GM12878 (cell line): ENCODE results near the gene CMSS1. TPM values are rescaled to one million over a fixed set of nuclear protein-coding genes. Genes with fewer than 3 reads are reported as not detected.

Source experiments
- ATAC-seq: fragments of 200-7000 bp; cut with Tn5 transposase; 3 replicates; pipeline ENCODE4 v1.9.1; 2020; ENCODE audit warnings: mild to moderate bottlenecking, moderate library complexity
- BruUV-seq: library from RNA; stranded (reverse); fragments of 400-500 nt; replicated peaks from 2 replicates; lab custom pipeline; 2021; lab: Mats Ljungman, UMichigan
- CTCF ChIA-PET: fragments of 300-600 bp; sonication (Branson Sonifier 250); formaldehyde crosslinking; extraction: SDS; loops from one replicate; lab custom pipeline; 2021; ENCODE audit warnings: inconsistent platforms; lab: Yijun Ruan, JAX
- POLR2A ChIA-PET: fragments of 350-600 bp; formaldehyde crosslinking; extraction: SDS; loops from one replicate; lab custom pipeline; 2021; ENCODE audit warnings: inconsistent platforms; lab: Charles Lee
- RAD21 ChIA-PET: fragments of 300-600 bp; sonication (Branson Sonifier 250); formaldehyde crosslinking; loops from one replicate; lab custom pipeline; 2023; ENCODE audit warnings: antibody characterized with exemption; ENCODE audit not compliant: unreplicated experiment; lab: Charles Lee
- SMC1A ChIA-PET: fragments of 300-600 bp; sonication (Branson Sonifier 250); formaldehyde crosslinking; loops from one replicate; lab custom pipeline; 2023; ENCODE audit not compliant: unreplicated experiment, uncharacterized antibody; lab: Charles Lee
- DNase-seq: peaks from one replicate; pipeline ENCODE4 v3.0.0-alpha.2; 2011; ENCODE audit warnings: low read depth, low spot score
- FAIRE-seq: peaks from 3 replicates; lab custom pipeline; 2011; peaks lifted over from hg19 to GRCh38; lab: Jason Lieb, UNC
- H2AFZ ChIP-seq: 2 replicates; pipeline ENCODE4 v1.6.0; 2011; ENCODE audit warnings: low read depth, low read length, control low read depth; ENCODE audit not compliant: control insufficient read depth
- H3K27ac ChIP-seq: 2 replicates; pipeline ENCODE4 v1.5.1; 2011; ENCODE audit warnings: control low read depth; ENCODE audit not compliant: control insufficient read depth, insufficient read depth
- H3K27me3 ChIP-seq, 2 experiments: replicated peaks in 1 of 2; 2 replicates each; pipeline versions ENCODE4 v1.6.0 to v1.6.1; 2011; ENCODE audit warnings: low read length in 1 of 2; ENCODE audit not compliant: control insufficient read depth in 2 of 2, insufficient read depth in 2 of 2
- H3K36me3 ChIP-seq, 2 experiments: 2 replicates each; pipeline ENCODE4 v1.5.1; 2011; ENCODE audit warnings: low read length in 1 of 2; ENCODE audit not compliant: control insufficient read depth in 2 of 2, insufficient read depth in 2 of 2
- H3K4me1 ChIP-seq: 2 replicates; pipeline ENCODE4 v1.6.1; 2011; ENCODE audit warnings: mild to moderate bottlenecking, low read length, moderate library complexity, mixed read lengths; ENCODE audit not compliant: control insufficient read depth, insufficient read depth
- H3K4me2 ChIP-seq: 2 replicates; pipeline ENCODE4 v1.6.0; 2011; ENCODE audit warnings: control low read depth; ENCODE audit not compliant: control insufficient read depth, insufficient read depth
- H3K4me3 ChIP-seq: fragments of 200-600 bp; sonication (generic); 2 replicates; pipeline ENCODE4 v1.5.1; 2016
- H3K79me2 ChIP-seq: 2 replicates; pipeline ENCODE4 v1.6.0; 2011; ENCODE audit warnings: low read length; ENCODE audit not compliant: control insufficient read depth, insufficient read depth
- H3K9ac ChIP-seq: 2 replicates; pipeline ENCODE4 v1.8.0; 2011; ENCODE audit warnings: low read length, control low read depth, mixed read lengths; ENCODE audit not compliant: control insufficient read depth, insufficient read depth
- H3K9me3 ChIP-seq: replicated peaks from 3 replicates; pipeline ENCODE4 v1.5.1; 2011; ENCODE audit warnings: mild to moderate bottlenecking, low read length; ENCODE audit not compliant: control insufficient read depth, insufficient read depth
- H4K20me1 ChIP-seq: 2 replicates; pipeline ENCODE4 v1.6.0; 2011; ENCODE audit not compliant: control insufficient read depth, insufficient read depth
- ATF7 ChIP-seq: fragments of 450-650 bp; IDR thresholded peaks from 2 replicates; pipeline ENCODE4 v1.6.1; 2016; ENCODE audit warnings: low read depth, mild to moderate bottlenecking
- BACH1 ChIP-seq: fragments of 450-650 bp; IDR thresholded peaks from 2 replicates; pipeline ENCODE4 v1.6.1; 2017; ENCODE audit warnings: mild to moderate bottlenecking, borderline replicate concordance
- HCFC1 ChIP-seq: fragments of 150-350 bp; IDR thresholded peaks from 2 replicates; pipeline ENCODE4 v1.6.1; 2014; ENCODE audit warnings: low read length
- LARP7 ChIP-seq: fragments of 450-650 bp; IDR thresholded peaks from 2 replicates; pipeline ENCODE4 v1.6.1; 2017; ENCODE audit warnings: mild to moderate bottlenecking
- MEF2B ChIP-seq: fragments of 450-650 bp; IDR thresholded peaks from 2 replicates; pipeline ENCODE4 v1.6.1; 2018; ENCODE audit warnings: mild to moderate bottlenecking, moderate library complexity; ENCODE audit not compliant: partially characterized antibody, poor library complexity, severe bottlenecking
- MLLT1 ChIP-seq: fragments of 450-650 bp; IDR thresholded peaks from 2 replicates; pipeline ENCODE4 v1.6.1; 2016; ENCODE audit warnings: mild to moderate bottlenecking
- PML ChIP-seq: IDR thresholded peaks from 2 replicates; pipeline ENCODE4 v1.6.1; 2012; ENCODE audit warnings: low read length, inconsistent platforms
- PRDM15 ChIP-seq: fragments of 450-650 bp; formaldehyde crosslinking; IDR thresholded peaks from 2 replicates; pipeline ENCODE4 v1.4.0; 2020; ENCODE audit warnings: mild to moderate bottlenecking, moderate library complexity
- SPI1 ChIP-seq: IDR thresholded peaks from 2 replicates; pipeline ENCODE4 v1.6.1; 2011; ENCODE audit warnings: low read depth, mild to moderate bottlenecking, low read length, moderate library complexity, borderline replicate concordance; ENCODE audit not compliant: insufficient read depth
- SUPT20H ChIP-seq: IDR thresholded peaks from 2 replicates; pipeline ENCODE4 v1.6.1; 2011; ENCODE audit warnings: low read depth, mild to moderate bottlenecking, low read length, moderate library complexity, borderline replicate concordance; ENCODE audit not compliant: control insufficient read depth
- SUZ12 ChIP-seq: fragments of 200-600 bp; sonication (generic); IDR thresholded peaks from one replicate; pipeline ENCODE4 v1.6.1; 2018; ENCODE audit warnings: antibody characterized with exemption, mild to moderate bottlenecking; ENCODE audit not compliant: unreplicated experiment
- ZBTB4 ChIP-seq: fragments of 450-650 bp; formaldehyde crosslinking; IDR thresholded peaks from 2 replicates; pipeline ENCODE4 v1.4.0; 2022; ENCODE audit warnings: mild to moderate bottlenecking, moderate library complexity
- ZNF622 ChIP-seq: fragments of 450-650 bp; IDR thresholded peaks from 2 replicates; pipeline ENCODE4 v1.6.1; 2017; ENCODE audit warnings: mild to moderate bottlenecking, inconsistent platforms
- WGBS: methylation state at CpG from one replicate; pipeline ENCODE4 v1.1.6; 2016; ENCODE audit warnings: low lambda C conversion rate; ENCODE audit not compliant: insufficient replicate concordance, insufficient coverage; ENCODE audit errors: missing lambda C conversion rate; 5-methylcytosine and 5-hydroxymethylcytosine counted together
- in situ Hi-C: fragments of 300-500 bp; cut with MboI; formaldehyde crosslinking; loops from 9 replicates; pipeline ENCODE4 v1.14.3; 2018; ENCODE audit warnings: mixed read lengths
- intact Hi-C: fragments of 100-400 bp; cut with micrococcal nuclease; formaldehyde crosslinking; loops from one replicate; pipeline ENCODE4 v1.14.2; 2022; ENCODE audit not compliant: unreplicated experiment
- polyA plus RNA-seq, 11 experiments: library from polyadenylated mRNA; depleted of rRNA in 4 of 11; unstranded in 6 of 11; stranded (reverse) in 5 of 11; fragments of >200 nt; fragmentation: Nextera tagmentation in 4 of 11; fragmentation: Illumina TruSeq in 1 of 11; extraction: Ambion mirVana in 4 of 11; extraction: Trizol in 1 of 11; gene quantifications; 1 replicate in 1 of 11; 2 replicates in 10 of 11; pipeline versions ENCODE4 v1.2.1 to v1.2.3, GENCODE V29; 2011 to 2016; ENCODE audit warnings: inconsistent platforms in 2 of 11, missing spikeins in 2 of 11, low read depth in 1 of 11
- total RNA-seq, 4 experiments: library from RNA; depleted of rRNA in 3 of 4; stranded (reverse); fragments of >200 nt in 3 of 4; fragmentation: Illumina TruSeq in 1 of 4; extraction: Trizol in 1 of 4; gene quantifications; 2 replicates each; pipeline versions ENCODE4 v1.2.1 to v1.2.3, GENCODE V29; 2013 to 2021

The CMSS1 gene
- total and polyA plus RNA-seq, 10 of the 15 experiments (the other 5 are each of a cell fraction or from before 2014, with no cell fraction given), result 31.0 to 118 (median 70.1) TPM

- Histone ChIP-seq H3K9me3 (no peaks in the 10 kb centered on the region), H3K4me2 (no peak overlapping the region), H3K4me3 (no peak overlapping the region), H3K36me3 (no peaks in the 10 kb centered on the region)
- peak; percentile 31 for FAIRE-seq
- no TSS peak for BruUV-seq
- TF ChIP-seq SUPT20H, result no peak
- no peak for TF ChIP-seq ZNF622
- TF ChIP-seq MEF2B, result no peak
- no peak for TF ChIP-seq SUZ12
- no peak for TF ChIP-seq ZBTB4 (CRISPR knock-in tag)
- TF ChIP-seq LARP7, result no peak
- no peak for TF ChIP-seq PRDM15 (CRISPR knock-in tag)
- TF ChIP-seq BACH1, result 0 out of 2 replicates have a peak, but pooled peaks have one; percentile 19
- TF ChIP-seq PML, result no peak
- no peak for TF ChIP-seq ATF7
- no peak for TF ChIP-seq HCFC1
- TF ChIP-seq MLLT1, result no peak
- TF ChIP-seq SPI1, result peak; percentile 75
- TF ChIP-seq, all 136 proteins: peak for 2
- Histone ChIP-seq H3K79me2 (no peaks in the 10 kb centered on the region), H3K4me1 (peaks cover 4% of the 10 kb centered on the region), H3K27ac (no peak overlapping the region), H2AFZ (peak overlapping the region; percentile 59; the same call in 1 of the 2 replicates), H3K9ac (no peak overlapping the region), H4K20me1 (no peaks in the 10 kb centered on the region), H3K27me3 (no peaks in the 10 kb centered on the region)
- ChIA-PET RAD21 (no interaction called here), POLR2A (interaction anchor here (0.6 to 0.9 kb wide), 3 partner anchors 147 to 747 kb away, joined by 3 to 4 read pairs (median 3); no protein-coding TSS in a partner anchor), SMC1A (interaction anchor here (0.8 to 1.3 kb wide), 4 partner anchors 9 to 31 kb away, joined by 3 read pairs; no protein-coding TSS in a partner anchor), CTCF (interaction anchor here (1.0 kb wide), 1 partner anchor 401 kb away, joined by 3 read pairs; no protein-coding TSS in a partner anchor)
- in situ Hi-C loops, result no loop called here
- intact Hi-C loops, result no loop called here
- no peak for DNase-seq
- 63% methylated on average over 10 of the region's 10 CpGs for WGBS
- peak; percentile 67 for ATAC-seq
Measured at GRCh38 chr3:99920481-99921376, 103.1 kb downstream of the CMSS1 start.
